Measurements from ENCODE around the gene DNASE1L1. TPM values are rescaled to one million over a fixed set of nuclear protein-coding genes. Genes with fewer than 3 reads are reported as not detected.
"Not testable (repeated sequence)": the region's sequence is repeated elsewhere in the genome, so short reads cannot be mapped to it uniquely, and the experiment has no call there.

DNASE1L1 gene
- total RNA-seq, 1 donor from 2014 or later = 35.1 TPM

DNA sequence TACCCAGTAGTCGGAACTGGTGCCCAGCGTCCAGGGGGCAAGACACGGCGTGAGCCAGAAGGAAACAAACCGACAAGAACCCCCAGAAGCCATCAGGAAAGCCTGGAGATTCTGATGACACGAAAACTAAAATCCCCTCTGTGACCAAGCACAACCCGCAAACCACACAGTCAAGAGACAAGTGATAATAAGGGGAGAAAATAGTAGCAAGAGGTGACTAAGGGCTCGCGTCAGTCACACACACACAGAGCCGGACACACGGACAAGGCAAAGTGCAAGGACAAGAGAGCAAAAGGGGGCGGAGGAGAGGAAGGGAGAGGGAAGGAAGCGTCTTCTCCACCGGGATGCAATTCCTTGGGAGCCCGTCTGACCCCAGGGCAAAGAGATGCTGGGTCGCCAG is 20.4 kb downstream of the DNASE1L1 start:
- not testable (repeated sequence) for H3K4me1 Mint-ChIP-seq (ENCODE audit: low read depth, unreplicated experiment); H3K27me3 ChIP-seq (ENCODE audit: insufficient read depth, low read length); H2AFZ ChIP-seq (ENCODE audit: low read depth, low read length); H3K9me3 ChIP-seq (ENCODE audit: insufficient read depth, low read depth, low read length); H3K9me3 Mint-ChIP-seq (ENCODE audit: unreplicated experiment); H3K4me2 ChIP-seq (ENCODE audit: low read length); H3K4me3 Mint-ChIP-seq (ENCODE audit: unreplicated experiment); H3K9ac ChIP-seq (ENCODE audit: low read length); H4K20me1 ChIP-seq (ENCODE audit: insufficient read depth, low read length); H3K4me1 ChIP-seq (ENCODE audit: insufficient read depth, low read length); H3K79me2 ChIP-seq (ENCODE audit: insufficient read depth, low read length); H3K27ac Mint-ChIP-seq (ENCODE audit: unreplicated experiment); H3K27ac ChIP-seq (ENCODE audit: low read depth, low read length); DNase-seq (ENCODE audit: low read depth); H3K4me3 ChIP-seq (ENCODE audit: insufficient read depth, low read depth, low read length); H3K36me3 Mint-ChIP-seq (ENCODE audit: low read depth, unreplicated experiment); H3K27me3 Mint-ChIP-seq (ENCODE audit: low read depth, unreplicated experiment); H3K36me3 ChIP-seq (ENCODE audit: insufficient read depth, low read length)
- peak; percentile 67 for FAIRE-seq

DNA sequence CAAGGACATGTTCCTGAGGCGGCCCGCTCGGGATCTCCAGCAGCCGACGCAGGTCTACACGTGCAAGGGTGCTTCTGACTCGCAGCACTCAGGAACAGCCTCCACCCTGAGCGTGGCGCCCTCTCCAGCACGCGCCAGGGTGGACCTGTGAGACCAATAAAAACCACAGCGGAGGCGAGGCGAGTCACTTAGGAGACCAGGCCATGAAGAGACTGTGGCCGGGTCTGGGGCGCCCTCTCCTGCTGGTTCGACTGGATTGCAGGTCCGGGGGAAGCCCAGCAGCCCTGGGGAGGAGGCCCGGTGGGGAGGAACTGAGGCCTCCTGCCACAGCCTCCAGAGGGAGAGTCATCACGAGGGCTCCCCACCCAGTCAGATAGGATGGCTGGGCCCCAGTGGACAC is 21.0 kb downstream of the DNASE1L1 start:
- not testable (repeated sequence) for DNase-seq (ENCODE audit: low read depth); H3K36me3 Mint-ChIP-seq (ENCODE audit: low read depth, unreplicated experiment); H4K20me1 ChIP-seq (ENCODE audit: insufficient read depth, low read length); H3K4me3 Mint-ChIP-seq (ENCODE audit: unreplicated experiment); FAIRE-seq; H3K4me1 ChIP-seq (ENCODE audit: insufficient read depth, low read length); H3K9ac ChIP-seq (ENCODE audit: low read length); H3K27ac ChIP-seq (ENCODE audit: low read depth, low read length); H3K9me3 ChIP-seq (ENCODE audit: insufficient read depth, low read depth, low read length); H3K4me2 ChIP-seq (ENCODE audit: low read length); H3K79me2 ChIP-seq (ENCODE audit: insufficient read depth, low read length); H2AFZ ChIP-seq (ENCODE audit: low read depth, low read length); H3K27me3 ChIP-seq (ENCODE audit: insufficient read depth, low read length); H3K9me3 Mint-ChIP-seq (ENCODE audit: unreplicated experiment); H3K27me3 Mint-ChIP-seq (ENCODE audit: low read depth, unreplicated experiment); H3K27ac Mint-ChIP-seq (ENCODE audit: unreplicated experiment); H3K4me1 Mint-ChIP-seq (ENCODE audit: low read depth, unreplicated experiment); H3K36me3 ChIP-seq (ENCODE audit: insufficient read depth, low read length); H3K4me3 ChIP-seq (ENCODE audit: insufficient read depth, low read depth, low read length)

DNA sequence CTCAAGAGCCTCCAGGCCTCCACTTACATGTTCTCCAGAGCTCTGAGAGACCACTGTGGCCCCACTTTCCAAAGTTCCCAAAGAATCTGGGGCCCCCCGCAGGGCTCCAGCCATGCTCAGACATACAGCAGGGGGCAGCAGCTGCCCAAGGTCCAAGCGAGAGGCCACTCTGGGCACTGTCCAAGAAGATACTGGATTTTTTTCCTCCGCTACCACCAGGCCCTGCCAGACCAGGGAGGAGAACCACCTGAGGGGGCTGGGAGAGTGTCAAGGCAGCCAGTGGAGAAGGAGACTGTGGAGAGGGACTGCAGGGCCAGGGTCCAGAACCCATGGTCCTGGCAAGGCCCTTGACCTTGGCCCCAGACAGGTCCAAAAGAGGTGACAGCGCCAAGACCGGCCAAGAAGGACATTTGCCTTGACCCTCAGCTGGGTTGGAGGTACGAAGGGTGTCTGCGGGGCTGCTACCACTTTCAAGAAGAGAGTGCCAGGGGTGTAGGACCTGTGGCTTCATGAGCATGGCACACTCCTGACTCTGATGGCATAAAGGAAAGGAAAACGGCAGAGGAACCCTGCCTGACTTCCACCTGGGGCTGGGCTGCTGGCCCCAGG is 24.7 kb downstream of the DNASE1L1 start:
- Histone ChIP-seq H2AFZ (ENCODE audit: low read depth, low read length) (no peak overlapping the region), H3K9me3 (ENCODE audit: insufficient read depth, low read depth, low read length) (no peaks in the 10 kb centered on the region), H3K27me3 (ENCODE audit: insufficient read depth, low read length) (no peaks in the 10 kb centered on the region), H3K4me1 (ENCODE audit: insufficient read depth, low read length) (peaks cover 10% of the 10 kb centered on the region), H3K79me2 (ENCODE audit: insufficient read depth, low read length) (peaks cover 16% of the 10 kb centered on the region), H3K27ac (ENCODE audit: low read depth, low read length) (no peak overlapping the region), H4K20me1 (ENCODE audit: insufficient read depth, low read length) (peaks cover 24% of the 10 kb centered on the region), H3K36me3 (ENCODE audit: insufficient read depth, low read length) (no peaks in the 10 kb centered on the region), H3K4me2 (ENCODE audit: low read length) (no peak overlapping the region), H3K4me3 (ENCODE audit: insufficient read depth, low read depth, low read length) (no peak overlapping the region), H3K9ac (ENCODE audit: low read length) (no peak overlapping the region)
- no peaks in the 10 kb centered on the region for H3K36me3 Mint-ChIP-seq (ENCODE audit: low read depth, unreplicated experiment)
- FAIRE-seq (no peak), DNase-seq (ENCODE audit: low read depth) (no peak)
- no peaks in the 10 kb centered on the region for H3K9me3 Mint-ChIP-seq (ENCODE audit: unreplicated experiment)
- H3K4me1 Mint-ChIP-seq (ENCODE audit: low read depth, unreplicated experiment) = peaks cover 4% of the 10 kb centered on the region
- TF ChIP-seq, protein P1, sequence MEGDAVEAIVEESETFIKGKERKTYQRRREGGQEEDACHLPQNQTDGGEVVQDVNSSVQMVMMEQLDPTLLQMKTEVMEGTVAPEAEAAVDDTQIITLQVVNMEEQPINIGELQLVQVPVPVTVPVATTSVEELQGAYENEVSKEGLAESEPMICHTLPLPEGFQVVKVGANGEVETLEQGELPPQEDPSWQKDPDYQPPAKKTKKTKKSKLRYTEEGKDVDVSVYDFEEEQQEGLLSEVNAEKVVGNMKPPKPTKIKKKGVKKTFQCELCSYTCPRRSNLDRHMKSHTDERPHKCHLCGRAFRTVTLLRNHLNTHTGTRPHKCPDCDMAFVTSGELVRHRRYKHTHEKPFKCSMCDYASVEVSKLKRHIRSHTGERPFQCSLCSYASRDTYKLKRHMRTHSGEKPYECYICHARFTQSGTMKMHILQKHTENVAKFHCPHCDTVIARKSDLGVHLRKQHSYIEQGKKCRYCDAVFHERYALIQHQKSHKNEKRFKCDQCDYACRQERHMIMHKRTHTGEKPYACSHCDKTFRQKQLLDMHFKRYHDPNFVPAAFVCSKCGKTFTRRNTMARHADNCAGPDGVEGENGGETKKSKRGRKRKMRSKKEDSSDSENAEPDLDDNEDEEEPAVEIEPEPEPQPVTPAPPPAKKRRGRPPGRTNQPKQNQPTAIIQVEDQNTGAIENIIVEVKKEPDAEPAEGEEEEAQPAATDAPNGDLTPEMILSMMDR (IDR thresholded peaks at IDR 0.05; ENCODE audit: insufficient read depth, low read depth, low read length) = peak; percentile 4
- no peak for TF ChIP-seq EZH2 (IDR thresholded peaks at IDR 0.05; ENCODE audit: insufficient read depth, low read length)
- H3K4me3 Mint-ChIP-seq (ENCODE audit: unreplicated experiment) = no peak overlapping the region
- no peaks in the 10 kb centered on the region for H3K27me3 Mint-ChIP-seq (ENCODE audit: low read depth, unreplicated experiment)
- H3K27ac Mint-ChIP-seq (ENCODE audit: unreplicated experiment) = no peak overlapping the region
